Common myeloid progenitor, CD34-positive (primary cell): ENCODE data around the gene TDRD3.

Experiments
- CTCF ChIA-PET: fragments of 350-600 bp; sonication (Branson Sonifier 250); formaldehyde crosslinking; loops from one replicate; lab custom pipeline; 2021; ENCODE audit warnings: antibody characterized with exemption; lab: Charles Lee
- POLR2A ChIA-PET: fragments of 350-600 bp; sonication (Branson Sonifier 250); formaldehyde crosslinking; loops from one replicate; lab custom pipeline; 2021; ENCODE audit warnings: antibody characterized with exemption; lab: Charles Lee
- DNase-seq, 3 donors: peaks; one replicate each; pipeline versions ENCODE4 v3.0.0 to v3.0.0-alpha.2; 2013
- H3K27ac ChIP-seq, 2 experiments: 1 replicate in 1 of 2; 2 replicates in 1 of 2; pipeline ENCODE4 v1.7.0; 2013; ENCODE audit warnings: inconsistent platforms in 2 of 2, low read length in 2 of 2, mild to moderate bottlenecking in 2 of 2, low read depth in 1 of 2, moderate library complexity in 1 of 2; ENCODE audit not compliant: severe bottlenecking in 2 of 2, insufficient read depth in 1 of 2, poor library complexity in 1 of 2
- H3K27me3 ChIP-seq, 5 experiments: replicated peaks in 2 of 5; 1 replicate in 3 of 5; 2 replicates in 2 of 5; pipeline versions ENCODE4 v1.6.1 to v1.7.0; 2013; ENCODE audit warnings: low read length in 4 of 5, mild to moderate bottlenecking in 2 of 5, moderate library complexity in 2 of 5, inconsistent platforms in 1 of 5; ENCODE audit not compliant: insufficient read depth in 5 of 5, control insufficient read depth in 4 of 5
- H3K36me3 ChIP-seq, 4 experiments: 1 replicate in 2 of 4; 2 replicates in 2 of 4; pipeline versions ENCODE4 v1.6.1 to v1.7.0; 2013; ENCODE audit warnings: low read length in 3 of 4, control low read depth in 1 of 4, mild to moderate bottlenecking in 1 of 4; ENCODE audit not compliant: control insufficient read depth in 4 of 4, insufficient read depth in 4 of 4
- H3K4me1 ChIP-seq, 4 experiments: 1 replicate in 3 of 4; 2 replicates in 1 of 4; pipeline versions ENCODE4 v1.6.1 to v1.7.1; 2013; ENCODE audit warnings: low read length in 3 of 4, mild to moderate bottlenecking in 3 of 4, control low read depth in 1 of 4, inconsistent platforms in 1 of 4, moderate library complexity in 1 of 4; ENCODE audit not compliant: control insufficient read depth in 4 of 4, insufficient read depth in 4 of 4; ENCODE audit errors: control extremely low read depth in 1 of 4
- H3K4me3 ChIP-seq, 7 experiments: 1 replicate in 4 of 7; 2 replicates in 3 of 7; pipeline versions ENCODE4 v1.5.1 to v1.7.0; 2013; ENCODE audit warnings: mild to moderate bottlenecking in 7 of 7, low read length in 6 of 7, moderate library complexity in 6 of 7, inconsistent platforms in 2 of 7, low read depth in 2 of 7, control low read depth in 1 of 7; ENCODE audit not compliant: insufficient read depth in 4 of 7, control insufficient read depth in 1 of 7; ENCODE audit errors: extremely low read depth in 1 of 7
- H3K9me3 ChIP-seq, 5 experiments: 1 replicate in 4 of 5; 2 replicates in 1 of 5; pipeline versions ENCODE4 v1.6.1 to v1.7.1; 2013; ENCODE audit warnings: low read length in 4 of 5, mild to moderate bottlenecking in 2 of 5, inconsistent platforms in 1 of 5, low read depth in 1 of 5, moderate library complexity in 1 of 5; ENCODE audit not compliant: control insufficient read depth in 4 of 5, insufficient read depth in 2 of 5; ENCODE audit errors: control extremely low read depth in 1 of 5
- WGBS: methylation state at CpG from one replicate; pipeline ENCODE4 v1.1.5; 2013; ENCODE audit not compliant: insufficient coverage; 5-methylcytosine and 5-hydroxymethylcytosine counted together

Gene TDRD3

GRCh38 chr13:60509601-60510386, 112.8 kb downstream of the TDRD3 start:
- Histone ChIP-seq H3K4me1 (no peaks in the 10 kb centered on the region), H3K27me3 (no peaks in the 10 kb centered on the region), H3K27ac (no peak overlapping the region), H3K36me3 (peaks cover 0 to 31% (median 4%) of the 10 kb centered on the region in 4 experiments), H3K9me3 (peaks cover 0 to 18% (median under 1%) of the 10 kb centered on the region in 5 experiments), H3K4me3 (no peak overlapping the region)
- WGBS, result 96% methylated on average over 3 of the region's 3 CpGs
- no peak for DNase-seq
- ChIA-PET CTCF (no interaction called here), POLR2A (no interaction called here)

GRCh38 chr13:60511637-60512036, 114.6 kb downstream of the TDRD3 start:
- Histone ChIP-seq H3K9me3 (peaks cover 0 to 11% (median 0%) of the 10 kb centered on the region in 5 experiments), H3K4me3 (no peak overlapping the region), H3K27me3 (no peaks in the 10 kb centered on the region), H3K4me1 (no peaks in the 10 kb centered on the region), H3K27ac (no peak overlapping the region), H3K36me3 (peaks cover 0 to 29% (median 4%) of the 10 kb centered on the region in 4 experiments)
- CTCF ChIA-PET, result no interaction called here
- WGBS, result 87% methylated on average over 1 of the region's 2 CpGs
- POLR2A ChIA-PET, result no interaction called here
- DNase-seq, result no peak

- Histone ChIP-seq H3K4me3 (no peak overlapping the region), H3K36me3 (peaks cover 0 to 32% (median 5%) of the 10 kb centered on the region in 4 experiments), H3K27ac (no peak overlapping the region), H3K4me1 (no peaks in the 10 kb centered on the region), H3K9me3 (peaks cover 0 to 11% (median 0%) of the 10 kb centered on the region in 5 experiments), H3K27me3 (no peaks in the 10 kb centered on the region)
- no peak for DNase-seq
- 100% methylated on average over 1 of the region's 1 CpG for WGBS
- CTCF ChIA-PET, result no interaction called here
- POLR2A ChIA-PET, result no interaction called here
These were observed 117.9 kb downstream of the TDRD3 start for GRCh38 chr13:60514891-60515290.

GRCh38 chr13:60519496-60519895, 122.5 kb downstream of the TDRD3 start:
- POLR2A ChIA-PET, result no interaction called here
- H3K4me3 ChIP-seq, result no peak overlapping the region
- H3K27ac ChIP-seq, result no peak overlapping the region
- DNase-seq, result no peak
- H3K36me3 ChIP-seq, result peaks cover 0 to 11% (median 3%) of the 10 kb centered on the region in 4 experiments
- no peaks in the 10 kb centered on the region for H3K4me1 ChIP-seq
- no peaks in the 10 kb centered on the region for H3K9me3 ChIP-seq
- CTCF ChIA-PET, result no interaction called here
- no peaks in the 10 kb centered on the region for H3K27me3 ChIP-seq

- ChIA-PET CTCF (no interaction called here), POLR2A (no interaction called here)
- peaks cover 0 to 8% (median 3%) of the 10 kb centered on the region in 4 experiments for H3K36me3 ChIP-seq
- DNase-seq, result no peak
- no peaks in the 10 kb centered on the region for H3K27me3 ChIP-seq
- H3K4me1 ChIP-seq, result no peaks in the 10 kb centered on the region
- no peak overlapping the region for H3K4me3 ChIP-seq
- H3K9me3 ChIP-seq, result no peaks in the 10 kb centered on the region
- no peak overlapping the region for H3K27ac ChIP-seq
- 100% methylated on average over 1 of the region's 4 CpGs for WGBS
These were observed 124.0 kb downstream of the TDRD3 start for GRCh38 chr13:60520902-60521569.

- ChIA-PET POLR2A (no interaction called here), CTCF (no interaction called here)
- H3K4me1 ChIP-seq, result no peaks in the 10 kb centered on the region
- H3K4me3 ChIP-seq, result no peak overlapping the region
- DNase-seq, result no peak
- no peak overlapping the region for H3K27ac ChIP-seq
- WGBS, result no CpG with 5 or more reads among the region's 1 CpG
- H3K9me3 ChIP-seq, result no peaks in the 10 kb centered on the region
- H3K27me3 ChIP-seq, result no peaks in the 10 kb centered on the region
- H3K36me3 ChIP-seq, result no peaks in the 10 kb centered on the region
These were observed 141.5 kb downstream of the TDRD3 start for GRCh38 chr13:60538566-60538965.

- H3K27me3 ChIP-seq, result no peaks in the 10 kb centered on the region
- no peaks in the 10 kb centered on the region for H3K36me3 ChIP-seq
- ChIA-PET CTCF (no interaction called here), POLR2A (no interaction called here)
- H3K4me1 ChIP-seq, result no peaks in the 10 kb centered on the region
- H3K9me3 ChIP-seq, result no peaks in the 10 kb centered on the region
- H3K27ac ChIP-seq, result no peak overlapping the region
- no peak overlapping the region for H3K4me3 ChIP-seq
- no peak for DNase-seq
- WGBS, result no CpG with 5 or more reads among the region's 4 CpGs
These were observed 143.3 kb downstream of the TDRD3 start for GRCh38 chr13:60540276-60540675.
